MM.1S (cell line): ENCODE results near the gene COL4A3.

Source experiments
- DNase-seq: peaks from one replicate; pipeline ENCODE4 v3.0.0-alpha.2; 2015
- H2AFZ ChIP-seq: fragments of 300-600 bp; sonication (generic); 2 replicates; pipeline ENCODE4 v1.6.0; 2016; ENCODE audit warnings: antibody characterized with exemption, low read length
- H3F3A ChIP-seq: fragments of 300-600 bp; sonication (generic); 2 replicates; pipeline ENCODE4 v1.6.1; 2016; ENCODE audit warnings: mild to moderate bottlenecking, antibody characterized with exemption, low read length, moderate library complexity, mixed read lengths; ENCODE audit not compliant: insufficient read depth
- H3K27ac ChIP-seq: fragments of 300-600 bp; sonication (generic); 2 replicates; pipeline ENCODE4 v1.5.1; 2016; ENCODE audit warnings: mild to moderate bottlenecking, low read length
- H3K27me3 ChIP-seq: fragments of 300-600 bp; sonication (generic); replicated peaks from 2 replicates; pipeline ENCODE4 v1.6.0; 2016; ENCODE audit warnings: low read length; ENCODE audit not compliant: insufficient read depth
- H3K36me3 ChIP-seq: fragments of 300-600 bp; sonication (generic); replicated peaks from 2 replicates; pipeline ENCODE4 v1.6.1; 2016; ENCODE audit warnings: mild to moderate bottlenecking, low read length, mixed read lengths; ENCODE audit not compliant: insufficient read depth
- H3K4me1 ChIP-seq: fragments of 300-600 bp; sonication (generic); 2 replicates; pipeline ENCODE4 v1.6.1; 2016; ENCODE audit warnings: low read length, mixed read lengths
- H3K4me2 ChIP-seq: fragments of 300-600 bp; sonication (generic); 2 replicates; pipeline ENCODE4 v1.6.0; 2016; ENCODE audit warnings: low read depth, low read length
- H3K4me3 ChIP-seq: fragments of 300-600 bp; sonication (generic); 2 replicates; pipeline ENCODE4 v1.5.1; 2016; ENCODE audit warnings: low read length, mixed read lengths
- H3K79me2 ChIP-seq: fragments of 300-600 bp; sonication (generic); 2 replicates; pipeline ENCODE4 v1.6.1; 2016; ENCODE audit warnings: mixed run types, low read length, mixed read lengths
- H3K9ac ChIP-seq: fragments of 300-600 bp; sonication (generic); 2 replicates; pipeline ENCODE4 v1.6.1; 2016; ENCODE audit warnings: low read length, mixed read lengths
- H3K9me2 ChIP-seq: fragments of 300-600 bp; sonication (generic); replicated peaks from 2 replicates; pipeline ENCODE4 v1.6.1; 2016; ENCODE audit warnings: mild to moderate bottlenecking, low read length, mixed read lengths; ENCODE audit not compliant: insufficient read depth
- H3K9me3 ChIP-seq: fragments of 300-600 bp; sonication (generic); replicated peaks from 2 replicates; pipeline ENCODE4 v1.6.1; 2016; ENCODE audit warnings: mild to moderate bottlenecking, low read length, mixed read lengths; ENCODE audit not compliant: insufficient read depth
- H4K20me1 ChIP-seq: fragments of 300-600 bp; sonication (generic); 2 replicates; pipeline ENCODE4 v1.6.1; 2016; ENCODE audit warnings: mild to moderate bottlenecking, low read length, moderate library complexity, mixed read lengths; ENCODE audit not compliant: insufficient read depth
- EZH2 ChIP-seq: fragments of 300-600 bp; sonication (generic); optimal IDR thresholded peaks from 2 replicates; pipeline ENCODE3; 2017; ENCODE audit warnings: low read depth, mild to moderate bottlenecking, antibody characterized with exemption, low read length, mixed read lengths
- EZH2phosphoT487 ChIP-seq: fragments of 300-600 bp; sonication (generic); IDR thresholded peaks from 2 replicates; pipeline ENCODE4 v1.6.1; 2018; ENCODE audit warnings: antibody characterized with exemption, low read length
- TF ChIP-seq, protein P1 (sequence below): fragments of 300-600 bp; sonication (generic); IDR thresholded peaks from 2 replicates; pipeline ENCODE4 v1.5.1; 2016; ENCODE audit warnings: antibody characterized with exemption, low read length, mixed read lengths

The COL4A3 gene

DNA sequence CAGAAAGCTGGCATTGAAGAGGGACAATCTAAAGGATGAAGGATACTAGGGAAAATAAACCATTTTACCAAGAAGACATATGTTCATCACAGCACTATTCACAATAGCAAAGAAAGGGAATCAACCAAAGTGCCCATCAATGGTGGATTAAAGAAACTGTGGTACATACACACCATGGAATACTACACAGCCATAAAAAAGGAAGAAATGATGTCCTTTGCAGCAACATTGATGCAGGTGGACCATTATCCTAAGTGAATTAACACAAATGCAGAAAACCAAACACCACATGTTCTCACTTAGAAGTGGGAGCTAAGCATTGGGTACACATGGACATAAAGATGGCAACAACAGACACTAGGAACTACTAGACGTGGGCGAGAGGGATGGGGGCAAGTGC is 153.4 kb downstream of the COL4A3 start:
- Histone ChIP-seq H3K4me1 (no peaks in the 10 kb centered on the region), H3F3A (no peaks in the 10 kb centered on the region), H4K20me1 (no peaks in the 10 kb centered on the region), H3K9me2 (no peaks in the 10 kb centered on the region), H3K4me2 (no peak overlapping the region), H2AFZ (no peak overlapping the region), H3K27me3 (no peaks in the 10 kb centered on the region), H3K4me3 (no peak overlapping the region), H3K9me3 (no peaks in the 10 kb centered on the region), H3K9ac (no peak overlapping the region), H3K27ac (no peak overlapping the region), H3K36me3 (no peaks in the 10 kb centered on the region), H3K79me2 (no peaks in the 10 kb centered on the region)
- TF ChIP-seq EZH2 (no peak), EZH2phosphoT487 (no peak)
- TF ChIP-seq, protein P1, sequence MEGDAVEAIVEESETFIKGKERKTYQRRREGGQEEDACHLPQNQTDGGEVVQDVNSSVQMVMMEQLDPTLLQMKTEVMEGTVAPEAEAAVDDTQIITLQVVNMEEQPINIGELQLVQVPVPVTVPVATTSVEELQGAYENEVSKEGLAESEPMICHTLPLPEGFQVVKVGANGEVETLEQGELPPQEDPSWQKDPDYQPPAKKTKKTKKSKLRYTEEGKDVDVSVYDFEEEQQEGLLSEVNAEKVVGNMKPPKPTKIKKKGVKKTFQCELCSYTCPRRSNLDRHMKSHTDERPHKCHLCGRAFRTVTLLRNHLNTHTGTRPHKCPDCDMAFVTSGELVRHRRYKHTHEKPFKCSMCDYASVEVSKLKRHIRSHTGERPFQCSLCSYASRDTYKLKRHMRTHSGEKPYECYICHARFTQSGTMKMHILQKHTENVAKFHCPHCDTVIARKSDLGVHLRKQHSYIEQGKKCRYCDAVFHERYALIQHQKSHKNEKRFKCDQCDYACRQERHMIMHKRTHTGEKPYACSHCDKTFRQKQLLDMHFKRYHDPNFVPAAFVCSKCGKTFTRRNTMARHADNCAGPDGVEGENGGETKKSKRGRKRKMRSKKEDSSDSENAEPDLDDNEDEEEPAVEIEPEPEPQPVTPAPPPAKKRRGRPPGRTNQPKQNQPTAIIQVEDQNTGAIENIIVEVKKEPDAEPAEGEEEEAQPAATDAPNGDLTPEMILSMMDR, result no peak
- no peak for DNase-seq

DNA sequence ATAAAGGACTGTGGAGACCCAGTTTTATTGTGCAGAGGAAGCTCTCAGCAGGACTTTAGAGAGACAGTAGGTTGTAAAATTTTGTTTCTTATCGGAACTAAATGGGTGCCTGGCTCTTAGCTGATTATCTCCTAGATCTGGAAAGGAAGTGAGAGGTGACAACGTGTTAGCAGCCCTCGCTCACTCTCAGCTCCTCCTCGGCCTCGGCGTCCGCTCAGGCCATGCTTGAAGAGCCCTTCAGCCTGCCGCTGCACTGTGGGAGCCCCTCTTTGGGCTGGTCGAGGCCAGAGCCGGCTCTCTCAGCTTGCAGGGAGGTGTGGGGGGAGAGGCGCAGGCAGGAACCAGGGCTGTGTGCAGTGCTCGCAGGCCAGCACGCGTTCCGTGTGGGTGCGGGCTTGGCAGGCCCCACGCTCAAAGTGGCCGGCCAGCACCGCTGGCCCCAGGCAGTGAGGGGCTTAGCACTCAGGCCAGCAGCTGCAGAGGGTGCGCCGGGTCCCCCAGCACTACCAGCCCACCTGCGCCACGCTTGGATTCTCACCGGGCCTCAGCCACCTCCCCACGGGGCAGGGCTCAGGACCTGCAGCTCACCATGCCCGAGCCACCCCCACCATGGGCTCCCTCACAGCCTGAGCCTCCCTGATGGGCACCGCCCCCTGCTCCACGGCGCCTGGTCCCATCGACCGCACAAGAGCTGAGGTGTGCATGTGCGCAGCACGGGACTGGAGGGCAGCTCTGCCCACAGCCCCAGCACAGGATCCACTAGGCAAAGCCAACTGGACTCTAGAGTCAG is 156.1 kb downstream of the COL4A3 start:
- H2AFZ ChIP-seq, result no peak overlapping the region
- H3K36me3 ChIP-seq, result no peaks in the 10 kb centered on the region
- no peaks in the 10 kb centered on the region for H4K20me1 ChIP-seq
- H3K4me3 ChIP-seq, result no peak overlapping the region
- peaks cover 8% of the 10 kb centered on the region for H3K79me2 ChIP-seq
- TF ChIP-seq, protein P1, result no peak
- TF ChIP-seq EZH2, result no peak
- no peak for TF ChIP-seq EZH2phosphoT487
- no peak for DNase-seq
- H3K4me1 ChIP-seq, result no peaks in the 10 kb centered on the region
- no peak overlapping the region for H3K4me2 ChIP-seq
- no peaks in the 10 kb centered on the region for H3K9me2 ChIP-seq
- no peak overlapping the region for H3K9ac ChIP-seq
- peaks cover 2% of the 10 kb centered on the region; the same call in 1 of the 2 replicates for H3F3A ChIP-seq
- no peaks in the 10 kb centered on the region for H3K9me3 ChIP-seq
- H3K27ac ChIP-seq, result no peak overlapping the region
- no peaks in the 10 kb centered on the region for H3K27me3 ChIP-seq

DNA sequence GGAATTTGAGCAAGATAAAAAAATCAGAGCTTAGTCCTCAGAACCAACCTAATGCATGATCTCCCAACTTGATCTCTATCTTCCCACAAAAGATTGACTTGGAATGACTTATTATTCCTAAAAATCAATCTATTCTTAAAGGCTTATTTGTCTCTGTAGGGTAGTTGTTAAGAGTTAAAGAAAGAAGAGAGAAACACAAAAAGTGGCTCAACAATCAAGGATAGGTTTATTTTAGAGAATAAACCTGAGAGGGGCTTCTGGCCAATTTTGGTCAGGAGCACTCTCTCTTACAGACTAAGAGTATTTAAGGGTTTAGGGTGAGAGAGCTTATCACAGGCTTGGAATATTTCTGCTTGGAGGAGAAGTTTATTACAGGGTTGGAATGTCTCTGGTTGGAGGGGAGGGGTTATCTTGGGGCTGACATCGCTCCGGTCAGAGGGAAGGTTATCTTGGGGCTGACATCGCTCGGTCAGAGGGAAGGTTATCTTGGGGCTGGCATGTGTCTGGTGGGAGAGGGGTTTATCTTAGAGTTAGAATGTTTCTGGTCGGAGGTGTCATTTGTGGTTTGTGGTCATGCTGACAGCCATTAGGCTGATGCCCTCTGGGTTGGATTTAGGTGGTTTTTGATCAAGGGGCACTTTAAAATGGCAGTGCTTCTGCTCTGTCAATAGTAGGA is 158.2 kb downstream of the COL4A3 start:
- Histone ChIP-seq H3K36me3 (no peaks in the 10 kb centered on the region), H2AFZ (no peak overlapping the region), H3K27ac (no peak overlapping the region), H3K4me1 (peaks cover 5% of the 10 kb centered on the region; the same call in 1 of the 2 replicates), H3K27me3 (no peaks in the 10 kb centered on the region), H3K9me3 (no peaks in the 10 kb centered on the region), H3K4me2 (no peak overlapping the region), H3K4me3 (no peak overlapping the region), H3K9ac (no peak overlapping the region), H3F3A (peaks cover 16% of the 10 kb centered on the region), H3K9me2 (no peaks in the 10 kb centered on the region), H4K20me1 (no peaks in the 10 kb centered on the region), H3K79me2 (peaks cover 30% of the 10 kb centered on the region)
- DNase-seq, result no peak
- no peak for TF ChIP-seq EZH2
- TF ChIP-seq, protein P1, result no peak
- TF ChIP-seq EZH2phosphoT487, result no peak
